ENCODE measurements around the gene MINK1. TPM values are rescaled to one million over a fixed set of nuclear protein-coding genes. Genes with fewer than 3 reads are reported as not detected.
A peak's percentile ranks its signal among the peaks of the same experiment; 100 is the strongest.
"Not testable (repeated sequence)": the region's sequence is repeated elsewhere in the genome, so short reads cannot be mapped to it uniquely, and the experiment has no call there.

The MINK1 gene
- total RNA-seq, 4 donors from 2014 or later, result 29.3 to 48.6 (median 46.4) TPM

DNA sequence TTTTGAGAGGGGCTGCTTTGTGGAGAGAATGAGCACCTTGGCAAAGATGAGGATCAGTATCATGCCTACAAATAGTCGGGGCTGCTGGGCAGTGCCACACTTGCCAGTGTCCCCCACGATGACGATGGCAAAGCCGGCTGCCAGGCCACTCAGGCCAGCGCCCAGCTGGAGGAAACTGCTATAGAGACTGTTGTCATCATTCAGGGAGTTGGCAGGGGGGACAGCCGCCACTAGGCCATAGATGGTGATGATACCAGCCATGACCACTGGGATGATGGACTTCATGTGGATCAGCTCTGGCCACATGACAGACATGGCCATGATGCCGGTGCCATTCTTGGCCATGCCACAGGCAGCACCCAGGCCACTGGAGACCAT lies 23.8 kb downstream of the MINK1 start:
- peaks cover 0 to 44% (median 9%) of the 10 kb centered on the region in 3 donors for H3K4me1 ChIP-seq
- no peaks in the 10 kb centered on the region for H3K9me3 ChIP-seq
- peaks cover 0 to 18% of the 10 kb centered on the region in 2 donors for H3K36me3 ChIP-seq
- H3K4me3 ChIP-seq, result no peak overlapping the region
- H3K27me3 ChIP-seq, result no peaks in the 10 kb centered on the region
- H3K27ac ChIP-seq, result peak overlapping the region in 1 of 4 donors; percentile 12
- ATAC-seq, result no peak
- 80 to 91% methylated on average over 2 to 4 of the region's 7 CpGs for WGBS, 2 donors (ENCODE audit: low coverage in 1 of 2)
- no peak for TF ChIP-seq CTCF (IDR thresholded peaks at IDR 0.05)
- no peak for TF ChIP-seq EP300 (IDR thresholded peaks at IDR 0.05)
- TF ChIP-seq POLR2AphosphoS5 (IDR thresholded peaks at IDR 0.05), result no peak
- no peak for TF ChIP-seq POLR2A (IDR thresholded peaks at IDR 0.05)

DNA sequence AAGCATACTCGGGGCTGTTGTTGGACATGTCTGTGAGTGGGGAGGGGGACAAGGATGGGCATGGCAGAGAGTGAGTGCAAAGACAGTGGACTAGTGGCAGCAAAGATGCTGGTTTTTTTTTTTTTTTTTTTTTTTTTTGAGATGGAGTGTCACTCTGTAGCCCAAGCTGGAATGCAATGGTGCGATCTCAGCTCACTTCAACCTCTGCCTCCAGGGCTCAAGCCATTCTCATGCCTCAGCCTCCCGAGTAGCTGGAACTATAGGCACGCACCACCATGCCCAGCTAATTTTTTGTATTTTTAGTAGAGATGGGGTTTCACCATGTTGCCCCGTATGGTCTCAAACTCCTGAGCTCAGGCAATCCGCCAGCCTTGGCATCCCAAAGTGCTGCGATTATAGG lies 24.2 kb downstream of the MINK1 start:
- not testable (repeated sequence) for ATAC-seq
- 69 to 86% methylated on average over 3 to 6 of the region's 7 CpGs for WGBS, 2 donors (ENCODE audit: low coverage in 1 of 2)
- H3K4me1 ChIP-seq, result peaks cover 0 to 40% (median 9%) of the 10 kb centered on the region in 3 donors

GRCh38 chr17:4858068-4858881 lies 25.1 kb downstream of the MINK1 start:
- no peaks in the 10 kb centered on the region for H3K27me3 ChIP-seq
- H3K4me3 ChIP-seq, result no peak overlapping the region
- 61 to 66% methylated on average over 4 to 7 of the region's 7 CpGs for WGBS, 2 donors (ENCODE audit: low coverage in 1 of 2)
- TF ChIP-seq CTCF (IDR thresholded peaks at IDR 0.05) (no peak), EP300 (IDR thresholded peaks at IDR 0.05) (no peak), POLR2AphosphoS5 (IDR thresholded peaks at IDR 0.05) (no peak), POLR2A (IDR thresholded peaks at IDR 0.05) (no peak)
- H3K36me3 ChIP-seq, result peaks cover 0 to 18% of the 10 kb centered on the region in 2 donors
- H3K4me1 ChIP-seq, result peaks cover 0 to 38% (median 9%) of the 10 kb centered on the region in 3 donors
- H3K9me3 ChIP-seq, result no peaks in the 10 kb centered on the region
- H3K27ac ChIP-seq, result peak overlapping the region in 3 of 4 donors; percentile 49 to 67 (median 64)
- peak; percentile 53 for ATAC-seq

More for the DNA sequence above, 24.2 kb downstream of the MINK1 start:
- not testable (repeated sequence) for H3K4me3 ChIP-seq, H3K27me3 ChIP-seq, H3K9me3 ChIP-seq
- Histone ChIP-seq H3K36me3 (peaks cover 0 to 18% of the 10 kb centered on the region in 2 donors), H3K27ac (peak overlapping the region in 3 of 4 donors; percentile 49 to 67 (median 64))

GRCh38 chr17:4858882-4859260 lies 25.7 kb downstream of the MINK1 start:
- TF ChIP-seq POLR2A (IDR thresholded peaks at IDR 0.05), result no peak
- no peak for TF ChIP-seq EP300 (IDR thresholded peaks at IDR 0.05)
- TF ChIP-seq CTCF (IDR thresholded peaks at IDR 0.05), result no peak
- no peak for TF ChIP-seq POLR2AphosphoS5 (IDR thresholded peaks at IDR 0.05)
- Histone ChIP-seq H3K36me3 (peaks cover 0 to 15% of the 10 kb centered on the region in 2 donors), H3K4me1 (peaks cover 0 to 38% (median 9%) of the 10 kb centered on the region in 3 donors), H3K27me3 (no peaks in the 10 kb centered on the region), H3K27ac (peak overlapping the region in 3 of 4 donors; percentile 49 to 67 (median 55)), H3K4me3 (peak overlapping the region in 1 of 2 donors; percentile 10), H3K9me3 (no peaks in the 10 kb centered on the region)
- 0% methylated on average over 2 of the region's 5 CpGs; no CpG with 5 or more reads in 1 of the 2 donors for WGBS, 2 donors (ENCODE audit: low coverage in 1 of 2)
- ATAC-seq, result peak; percentile 52

GRCh38 chr17:4859816-4860625 lies 26.9 kb downstream of the MINK1 start:
- no peaks in the 10 kb centered on the region for H3K27me3 ChIP-seq
- H3K27ac ChIP-seq, result peak overlapping the region in 3 of 4 donors; percentile 11 to 42 (median 18)
- peaks cover 0 to 38% (median 9%) of the 10 kb centered on the region in 3 donors for H3K4me1 ChIP-seq
- no peak for TF ChIP-seq POLR2AphosphoS5 (IDR thresholded peaks at IDR 0.05)
- TF ChIP-seq CTCF (IDR thresholded peaks at IDR 0.05), result no peak
- no peak for TF ChIP-seq EP300 (IDR thresholded peaks at IDR 0.05)
- TF ChIP-seq POLR2A (IDR thresholded peaks at IDR 0.05), result no peak
- no peaks in the 10 kb centered on the region for H3K9me3 ChIP-seq
- no peak for ATAC-seq
- H3K4me3 ChIP-seq, result no peak overlapping the region
- WGBS, 2 donors (ENCODE audit: low coverage in 1 of 2), result 69 to 70% methylated on average over 21 to 25 of the region's 32 CpGs
- peaks cover 0 to 15% of the 10 kb centered on the region in 2 donors for H3K36me3 ChIP-seq

Data from gastroesophageal sphincter (tissue), 4 donors.